ENCODE data around the gene LHX3.

Gene LHX3

DNA sequence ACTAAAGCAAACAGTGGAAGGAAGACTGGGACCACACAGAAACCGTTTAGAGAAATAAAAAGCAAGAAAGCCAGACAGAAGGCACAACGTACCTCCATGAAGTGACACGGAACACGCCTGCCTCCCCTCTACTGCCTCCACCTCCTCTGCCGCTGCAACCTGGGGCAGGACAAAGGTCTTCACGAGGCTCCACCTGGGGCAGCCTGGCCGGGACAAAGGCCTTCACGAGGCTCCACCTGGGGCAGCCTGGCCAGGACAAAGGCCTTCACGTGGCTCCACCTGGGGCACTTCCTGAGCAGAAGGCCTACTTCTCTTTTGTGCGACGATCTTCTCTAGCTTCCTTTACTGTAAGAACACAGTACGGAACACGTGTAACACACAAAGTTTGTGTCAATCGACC lies 28.9 kb upstream of the LHX3 start (continued):
- TF ChIP-seq, protein P1, sequence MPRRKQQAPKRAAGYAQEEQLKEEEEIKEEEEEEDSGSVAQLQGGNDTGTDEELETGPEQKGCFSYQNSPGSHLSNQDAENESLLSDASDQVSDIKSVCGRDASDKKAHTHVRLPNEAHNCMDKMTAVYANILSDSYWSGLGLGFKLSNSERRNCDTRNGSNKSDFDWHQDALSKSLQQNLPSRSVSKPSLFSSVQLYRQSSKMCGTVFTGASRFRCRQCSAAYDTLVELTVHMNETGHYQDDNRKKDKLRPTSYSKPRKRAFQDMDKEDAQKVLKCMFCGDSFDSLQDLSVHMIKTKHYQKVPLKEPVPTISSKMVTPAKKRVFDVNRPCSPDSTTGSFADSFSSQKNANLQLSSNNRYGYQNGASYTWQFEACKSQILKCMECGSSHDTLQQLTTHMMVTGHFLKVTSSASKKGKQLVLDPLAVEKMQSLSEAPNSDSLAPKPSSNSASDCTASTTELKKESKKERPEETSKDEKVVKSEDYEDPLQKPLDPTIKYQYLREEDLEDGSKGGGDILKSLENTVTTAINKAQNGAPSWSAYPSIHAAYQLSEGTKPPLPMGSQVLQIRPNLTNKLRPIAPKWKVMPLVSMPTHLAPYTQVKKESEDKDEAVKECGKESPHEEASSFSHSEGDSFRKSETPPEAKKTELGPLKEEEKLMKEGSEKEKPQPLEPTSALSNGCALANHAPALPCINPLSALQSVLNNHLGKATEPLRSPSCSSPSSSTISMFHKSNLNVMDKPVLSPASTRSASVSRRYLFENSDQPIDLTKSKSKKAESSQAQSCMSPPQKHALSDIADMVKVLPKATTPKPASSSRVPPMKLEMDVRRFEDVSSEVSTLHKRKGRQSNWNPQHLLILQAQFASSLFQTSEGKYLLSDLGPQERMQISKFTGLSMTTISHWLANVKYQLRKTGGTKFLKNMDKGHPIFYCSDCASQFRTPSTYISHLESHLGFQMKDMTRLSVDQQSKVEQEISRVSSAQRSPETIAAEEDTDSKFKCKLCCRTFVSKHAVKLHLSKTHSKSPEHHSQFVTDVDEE (CRISPR knock-in tag; IDR thresholded peaks at IDR 0.05), result no peak
- TF ChIP-seq TOX (CRISPR knock-in tag; IDR thresholded peaks at IDR 0.05; ENCODE audit: borderline replicate concordance) (no peak), OSR1 (CRISPR knock-in tag; IDR thresholded peaks at IDR 0.05) (no peak), ZNF70 (CRISPR knock-in tag; IDR thresholded peaks at IDR 0.05) (no peak), CSRNP3 (CRISPR knock-in tag; IDR thresholded peaks at IDR 0.05) (no peak), ZNF8 (CRISPR knock-in tag; IDR thresholded peaks at IDR 0.05) (no peak), PPARA (CRISPR knock-in tag; IDR thresholded peaks at IDR 0.05; ENCODE audit: borderline replicate concordance) (no peak), ZFP30 (CRISPR knock-in tag; IDR thresholded peaks at IDR 0.05) (no peak), ZFP3 (CRISPR knock-in tag; IDR thresholded peaks at IDR 0.05) (no peak), TCF4 (CRISPR knock-in tag; IDR thresholded peaks at IDR 0.05; ENCODE audit: borderline replicate concordance) (no peak), RARB (CRISPR knock-in tag; IDR thresholded peaks at IDR 0.05) (no peak), BACH2 (CRISPR knock-in tag; IDR thresholded peaks at IDR 0.05; ENCODE audit: borderline replicate concordance) (no peak)
- TF ChIP-seq, protein P2, sequence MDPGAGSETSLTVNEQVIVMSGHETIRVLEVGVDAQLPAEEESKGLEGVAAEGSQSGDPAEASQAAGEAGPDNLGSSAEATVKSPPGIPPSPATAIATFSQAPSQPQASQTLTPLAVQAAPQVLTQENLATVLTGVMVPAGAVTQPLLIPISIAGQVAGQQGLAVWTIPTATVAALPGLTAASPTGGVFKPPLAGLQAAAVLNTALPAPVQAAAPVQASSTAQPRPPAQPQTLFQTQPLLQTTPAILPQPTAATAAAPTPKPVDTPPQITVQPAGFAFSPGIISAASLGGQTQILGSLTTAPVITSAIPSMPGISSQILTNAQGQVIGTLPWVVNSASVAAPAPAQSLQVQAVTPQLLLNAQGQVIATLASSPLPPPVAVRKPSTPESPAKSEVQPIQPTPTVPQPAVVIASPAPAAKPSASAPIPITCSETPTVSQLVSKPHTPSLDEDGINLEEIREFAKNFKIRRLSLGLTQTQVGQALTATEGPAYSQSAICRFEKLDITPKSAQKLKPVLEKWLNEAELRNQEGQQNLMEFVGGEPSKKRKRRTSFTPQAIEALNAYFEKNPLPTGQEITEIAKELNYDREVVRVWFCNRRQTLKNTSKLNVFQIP (CRISPR knock-in tag; IDR thresholded peaks at IDR 0.05; ENCODE audit: borderline replicate concordance, low read depth), result no peak

DNA sequence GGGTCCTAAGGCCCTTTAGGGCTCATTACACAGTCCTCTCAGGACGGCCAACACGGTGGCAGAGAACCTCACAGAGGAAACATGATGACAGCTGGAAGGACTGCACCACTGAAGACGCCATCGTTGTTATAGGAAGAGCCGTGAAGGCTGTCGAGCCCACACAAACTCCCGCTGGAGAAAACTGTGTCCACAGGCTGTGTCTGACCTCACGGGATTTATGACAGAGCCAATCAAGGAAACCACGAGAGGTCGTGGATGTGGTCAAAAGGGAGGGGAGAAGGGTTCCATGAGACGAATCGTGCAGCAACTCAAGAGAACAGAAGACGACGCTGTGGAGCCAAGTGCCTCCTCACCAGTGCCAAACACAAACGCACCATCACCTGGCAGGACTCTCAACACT lies 28.5 kb upstream of the LHX3 start:
- ATAC-seq, result no peak
- TF ChIP-seq ZNF8 (CRISPR knock-in tag; IDR thresholded peaks at IDR 0.05) (no peak), ZNF565 (CRISPR knock-in tag; conservative IDR thresholded peaks at IDR 0.05; ENCODE audit: low read depth) (no peak), ARNTL (CRISPR knock-in tag; IDR thresholded peaks at IDR 0.05; ENCODE audit: borderline replicate concordance, low read depth) (no peak), ZC3H10 (CRISPR knock-in tag; IDR thresholded peaks at IDR 0.05) (no peak), CREB5 (CRISPR knock-in tag; IDR thresholded peaks at IDR 0.05; ENCODE audit: low read depth) (no peak), TOX (CRISPR knock-in tag; IDR thresholded peaks at IDR 0.05; ENCODE audit: borderline replicate concordance) (no peak), CSRNP3 (CRISPR knock-in tag; IDR thresholded peaks at IDR 0.05) (no peak)

DNA sequence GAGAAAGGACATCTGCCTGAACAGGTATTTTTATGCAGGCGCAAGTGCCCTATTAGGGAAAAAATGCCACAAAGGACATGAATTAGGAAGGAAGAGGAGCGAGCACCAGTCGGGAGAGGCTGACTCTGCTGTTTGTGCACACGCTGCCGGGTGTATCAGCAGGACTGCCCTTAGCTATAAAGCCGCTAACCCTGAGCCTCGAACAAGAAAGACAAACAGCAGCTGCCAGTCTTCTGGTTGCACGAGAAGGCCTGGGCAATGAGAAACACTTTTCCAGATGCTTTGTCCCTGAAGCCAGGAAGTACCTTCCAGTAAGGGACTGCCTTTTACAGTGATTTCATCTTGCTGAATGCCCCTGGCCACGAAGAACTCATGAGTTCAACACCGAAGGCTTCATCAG lies 28.0 kb upstream of the LHX3 start:
- ATAC-seq, result no peak
- TF ChIP-seq ZFP30 (CRISPR knock-in tag; IDR thresholded peaks at IDR 0.05), result no peak

GRCh38 chr9:136231478-136232297 lies 26.8 kb upstream of the LHX3 start:
- ATAC-seq, result no peak
- TF ChIP-seq ZFP30 (CRISPR knock-in tag; IDR thresholded peaks at IDR 0.05), result no peak
- TF ChIP-seq PATZ1 (CRISPR knock-in tag; IDR thresholded peaks at IDR 0.05; ENCODE audit: borderline replicate concordance), result no peak
- TF ChIP-seq SNAI2 (CRISPR knock-in tag; IDR thresholded peaks at IDR 0.05), result no peak
- TF ChIP-seq, protein P1 (CRISPR knock-in tag; IDR thresholded peaks at IDR 0.05), result no peak
- TF ChIP-seq CSDC2 (CRISPR knock-in tag; IDR thresholded peaks at IDR 0.05), result no peak
- TF ChIP-seq CREB5 (CRISPR knock-in tag; IDR thresholded peaks at IDR 0.05; ENCODE audit: low read depth), result no peak
